Activated CD8-positive, alpha-beta memory T cell treated with anti-CD3 and anti-CD28 coated beads, Interleukin-2, amount 50 U/mL, for 1 hour (primary cell): ENCODE results near the gene HLTF.
"Not testable (repeated sequence)": the region's sequence is repeated elsewhere in the genome, so short reads cannot be mapped to it uniquely, and the experiment has no call there.

Experiments
- DNase-seq: peaks from one replicate; pipeline ENCODE4 v3.0.0-alpha.2; 2020; ENCODE audit errors: extremely low read depth

The HLTF gene, protein sequence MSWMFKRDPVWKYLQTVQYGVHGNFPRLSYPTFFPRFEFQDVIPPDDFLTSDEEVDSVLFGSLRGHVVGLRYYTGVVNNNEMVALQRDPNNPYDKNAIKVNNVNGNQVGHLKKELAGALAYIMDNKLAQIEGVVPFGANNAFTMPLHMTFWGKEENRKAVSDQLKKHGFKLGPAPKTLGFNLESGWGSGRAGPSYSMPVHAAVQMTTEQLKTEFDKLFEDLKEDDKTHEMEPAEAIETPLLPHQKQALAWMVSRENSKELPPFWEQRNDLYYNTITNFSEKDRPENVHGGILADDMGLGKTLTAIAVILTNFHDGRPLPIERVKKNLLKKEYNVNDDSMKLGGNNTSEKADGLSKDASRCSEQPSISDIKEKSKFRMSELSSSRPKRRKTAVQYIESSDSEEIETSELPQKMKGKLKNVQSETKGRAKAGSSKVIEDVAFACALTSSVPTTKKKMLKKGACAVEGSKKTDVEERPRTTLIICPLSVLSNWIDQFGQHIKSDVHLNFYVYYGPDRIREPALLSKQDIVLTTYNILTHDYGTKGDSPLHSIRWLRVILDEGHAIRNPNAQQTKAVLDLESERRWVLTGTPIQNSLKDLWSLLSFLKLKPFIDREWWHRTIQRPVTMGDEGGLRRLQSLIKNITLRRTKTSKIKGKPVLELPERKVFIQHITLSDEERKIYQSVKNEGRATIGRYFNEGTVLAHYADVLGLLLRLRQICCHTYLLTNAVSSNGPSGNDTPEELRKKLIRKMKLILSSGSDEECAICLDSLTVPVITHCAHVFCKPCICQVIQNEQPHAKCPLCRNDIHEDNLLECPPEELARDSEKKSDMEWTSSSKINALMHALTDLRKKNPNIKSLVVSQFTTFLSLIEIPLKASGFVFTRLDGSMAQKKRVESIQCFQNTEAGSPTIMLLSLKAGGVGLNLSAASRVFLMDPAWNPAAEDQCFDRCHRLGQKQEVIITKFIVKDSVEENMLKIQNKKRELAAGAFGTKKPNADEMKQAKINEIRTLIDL

DNA sequence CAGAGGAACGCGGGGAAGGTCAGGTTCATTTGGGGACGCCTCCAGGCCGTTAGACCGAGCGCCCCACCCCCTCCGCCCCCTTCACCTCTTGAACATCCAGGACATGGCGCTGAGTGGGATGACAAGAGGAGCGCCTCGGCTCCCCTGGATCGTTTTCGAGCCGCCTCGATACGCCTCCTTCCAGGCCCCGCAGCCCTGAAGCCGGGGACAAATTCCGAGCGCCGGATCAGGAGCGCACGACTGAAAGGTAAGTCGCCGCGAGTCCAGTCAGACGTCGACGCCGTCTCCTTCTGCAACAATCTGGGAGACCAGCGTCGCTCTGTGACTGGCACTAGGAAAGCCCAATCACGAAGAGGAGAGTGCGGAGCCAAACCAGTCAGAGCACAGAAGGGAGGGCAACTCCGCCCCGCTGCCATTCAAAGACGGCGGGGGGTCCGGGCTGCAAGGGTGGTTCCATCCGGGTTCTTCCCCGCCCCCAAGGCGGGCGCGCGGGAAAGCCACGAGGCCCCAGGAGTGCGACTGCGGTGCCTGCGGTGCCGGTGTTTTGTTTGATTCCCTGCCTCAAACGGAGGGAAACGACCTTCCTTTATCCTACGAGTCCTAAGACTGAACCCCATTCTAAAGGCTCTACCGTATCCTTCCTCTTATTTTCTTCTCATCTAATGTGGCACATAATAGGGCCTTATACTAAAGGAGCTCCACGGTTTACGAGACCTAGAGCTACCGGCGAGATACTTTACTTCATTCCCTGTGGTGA lies at the start of gene HLTF:
TSS of gene HLTF (minus strand) at position 302 of the 757 bp plus-strand sequence. CDS start at position 105, 197 bp downstream.
- peak; percentile 81 for DNase-seq

DNA sequence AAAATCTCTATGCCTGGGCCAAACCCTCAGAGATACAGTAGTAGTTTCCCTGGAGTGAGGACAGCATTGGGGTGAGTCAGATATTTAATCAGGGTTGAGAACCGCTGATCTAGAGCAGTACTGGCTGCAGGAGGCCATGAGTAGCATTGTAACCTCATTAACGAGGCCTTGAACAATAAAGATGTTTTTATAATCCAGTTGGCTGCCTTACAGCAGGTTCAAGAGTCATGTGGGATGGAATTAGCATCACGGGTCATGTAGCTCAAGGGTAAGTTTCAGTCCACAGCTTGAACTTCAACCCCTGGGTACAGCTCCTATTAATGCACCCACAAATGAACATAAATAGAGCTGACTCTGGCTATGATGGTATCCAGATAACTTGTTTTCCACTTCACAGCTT lies 48.2 kb upstream of the HLTF start:
- DNase-seq: no peak

DNA sequence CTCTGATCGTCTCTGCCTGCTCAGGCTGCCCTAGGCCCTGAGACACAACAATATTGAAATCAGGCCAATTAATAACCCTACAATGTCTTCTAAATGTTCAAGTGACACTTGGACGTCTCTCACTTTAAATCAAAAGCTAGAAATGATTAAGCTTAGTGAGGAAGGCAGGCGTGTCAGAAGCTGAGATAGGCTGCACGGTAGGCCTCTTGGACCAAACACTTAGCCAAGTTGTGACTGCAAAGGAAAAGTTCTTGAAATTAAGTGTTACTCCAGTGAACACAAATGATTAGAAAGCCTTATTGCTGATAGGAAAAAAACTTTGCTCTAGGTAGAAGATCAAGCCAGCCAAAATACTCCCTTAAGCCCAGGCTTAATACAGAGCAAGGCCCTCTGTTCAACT lies 45.3 kb upstream of the HLTF start:
- no peak for DNase-seq

DNA sequence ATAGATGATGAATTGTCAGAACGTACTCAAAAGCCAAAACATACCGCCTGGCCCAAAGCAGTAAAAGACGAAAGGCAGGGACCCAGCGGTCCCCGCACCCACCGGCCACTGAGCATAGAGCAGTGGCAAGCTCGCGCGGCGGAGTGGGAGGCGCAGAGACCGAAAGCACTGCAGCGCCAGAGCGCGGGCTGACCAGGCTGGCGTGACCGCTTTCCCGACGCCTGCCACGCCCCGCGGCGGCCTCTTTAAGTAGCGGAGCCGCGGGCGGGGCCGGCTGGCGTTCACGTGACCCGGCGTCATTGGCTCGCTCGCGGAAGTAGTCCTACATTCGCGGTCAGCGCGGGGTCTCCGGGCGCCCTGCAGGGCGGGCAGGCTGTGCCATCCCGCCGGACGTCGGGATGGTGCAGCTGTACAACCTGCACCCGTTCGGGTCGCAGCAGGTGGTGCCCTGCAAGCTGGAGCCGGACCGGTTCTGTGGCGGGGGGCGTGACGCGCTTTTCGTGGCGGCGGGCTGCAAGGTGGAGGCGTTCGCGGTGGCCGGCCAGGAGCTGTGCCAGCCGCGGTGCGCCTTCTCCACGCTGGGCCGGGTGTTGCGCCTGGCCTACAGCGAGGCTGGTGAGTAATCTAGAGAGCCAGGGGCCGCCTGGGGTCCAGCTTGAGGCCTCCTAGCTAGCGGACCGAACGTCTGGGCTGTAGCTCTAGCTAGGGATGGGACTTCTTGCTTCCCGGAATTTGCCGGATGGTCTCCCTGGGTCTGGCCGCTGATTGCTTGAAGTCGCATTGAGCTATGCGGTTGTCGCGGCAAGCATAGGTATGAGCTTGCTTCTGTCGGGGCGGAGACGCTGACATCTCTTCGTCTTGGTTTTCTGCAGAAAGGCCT lies 43.2 kb upstream of the HLTF start, which contains the start of gene HPS3:
TSS of gene HPS3 (plus strand) at position 313 of the 880 bp plus-strand sequence. CDS start at position 399, 86 bp downstream.
- peak; percentile 36 for DNase-seq

DNA sequence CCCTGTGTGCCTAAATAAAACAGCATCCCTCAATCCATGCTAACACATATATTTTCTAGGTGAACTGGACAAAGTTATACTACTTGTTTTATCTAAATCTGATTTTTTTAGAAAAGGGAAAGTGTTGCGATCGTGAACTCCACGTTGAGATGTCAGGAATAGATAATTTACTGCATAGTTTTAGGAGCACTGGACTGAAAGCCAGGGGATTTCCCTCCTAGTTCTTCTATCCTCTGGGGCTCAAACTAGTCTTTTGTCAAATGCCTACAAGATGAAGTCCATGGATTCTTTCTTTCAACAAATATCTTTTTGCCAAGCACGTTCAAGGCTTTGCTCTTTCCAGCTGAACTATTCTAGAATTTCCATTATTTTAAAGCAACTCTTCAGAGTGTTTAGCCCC lies 42.5 kb upstream of the HLTF start:
- no peak for DNase-seq

DNA sequence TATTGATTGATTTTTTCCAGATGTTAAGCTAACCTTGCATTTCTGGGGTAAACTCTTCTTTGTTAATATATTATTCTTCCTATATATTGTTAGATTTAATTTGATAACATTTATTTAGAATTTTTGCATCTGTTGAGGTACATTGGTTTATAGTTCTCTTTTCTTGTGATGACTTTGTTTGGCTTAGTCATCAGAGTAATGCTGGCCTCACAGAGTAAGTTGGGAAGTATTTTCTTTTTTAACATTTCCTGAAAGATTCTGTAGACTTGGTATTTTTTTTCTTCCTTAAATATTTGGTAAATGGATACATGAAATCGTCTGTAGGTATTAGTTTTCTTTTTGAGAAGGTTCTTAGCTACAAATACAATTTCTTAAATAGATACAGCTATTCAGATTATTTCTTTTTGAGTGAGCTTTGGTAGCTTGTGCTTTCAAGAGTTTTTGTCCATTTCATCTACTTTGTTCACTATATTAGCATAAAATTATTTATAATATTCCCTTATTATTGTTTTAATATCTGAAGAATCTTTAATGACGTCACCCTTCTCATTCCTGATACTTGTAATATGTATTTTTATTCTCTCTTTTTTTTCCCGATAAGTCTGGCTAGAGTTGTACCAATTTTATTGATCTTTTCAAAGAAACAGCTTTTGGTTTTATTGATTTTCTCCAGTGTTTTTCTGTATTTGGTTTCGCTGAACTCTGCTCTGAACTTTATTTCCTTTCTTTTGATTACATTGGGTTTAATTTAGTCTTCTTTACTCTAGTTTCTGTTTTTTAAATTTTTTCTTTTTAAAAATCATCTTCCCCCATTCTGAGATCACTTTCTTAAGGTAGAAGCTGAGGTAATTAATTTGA lies 36.6 kb upstream of the HLTF start:
- DNase-seq: no peak

DNA sequence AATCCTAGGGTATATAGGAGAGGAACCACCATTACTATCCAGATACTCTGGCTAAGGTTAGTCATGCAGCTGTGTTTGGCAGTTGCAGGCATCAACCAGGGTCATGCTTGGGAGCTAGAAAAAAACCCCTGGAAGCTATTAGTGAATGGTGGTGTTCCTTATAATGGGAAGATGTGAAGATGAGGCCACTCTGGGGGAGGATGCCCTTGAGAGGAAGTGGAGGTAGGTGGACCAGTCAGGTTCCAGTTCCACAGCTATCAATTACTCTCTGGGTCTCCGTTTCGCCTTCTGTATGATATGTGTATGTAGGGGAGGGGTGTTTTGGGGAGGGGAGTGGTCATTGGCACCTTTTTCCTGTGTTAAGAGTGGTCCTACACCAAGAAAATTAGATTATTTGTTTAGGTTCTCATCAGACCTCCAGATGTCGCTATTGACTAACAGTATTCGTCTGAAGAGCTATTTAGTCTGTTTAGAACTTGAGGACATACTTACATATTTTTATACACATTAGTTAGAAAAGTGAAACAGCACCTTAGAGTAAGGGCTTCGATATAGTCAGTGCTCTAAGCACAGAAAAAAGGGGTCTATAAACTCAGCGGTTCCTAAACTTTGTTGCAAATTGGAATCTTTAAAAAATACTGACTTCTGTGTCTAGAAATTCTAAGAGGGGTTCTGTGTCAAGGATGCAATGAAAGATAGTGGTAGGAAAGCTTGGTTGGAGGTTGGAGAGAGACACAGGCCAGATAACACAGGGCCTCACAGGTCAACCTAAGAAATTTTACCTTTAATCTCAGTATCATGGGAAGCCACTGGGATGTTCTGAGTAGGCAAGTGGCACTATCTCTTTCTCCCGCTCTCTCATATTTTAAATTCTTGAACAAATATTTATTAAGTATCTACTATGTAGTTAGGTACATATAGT lies 34.0 kb upstream of the HLTF start:
- DNase-seq: no peak

DNA sequence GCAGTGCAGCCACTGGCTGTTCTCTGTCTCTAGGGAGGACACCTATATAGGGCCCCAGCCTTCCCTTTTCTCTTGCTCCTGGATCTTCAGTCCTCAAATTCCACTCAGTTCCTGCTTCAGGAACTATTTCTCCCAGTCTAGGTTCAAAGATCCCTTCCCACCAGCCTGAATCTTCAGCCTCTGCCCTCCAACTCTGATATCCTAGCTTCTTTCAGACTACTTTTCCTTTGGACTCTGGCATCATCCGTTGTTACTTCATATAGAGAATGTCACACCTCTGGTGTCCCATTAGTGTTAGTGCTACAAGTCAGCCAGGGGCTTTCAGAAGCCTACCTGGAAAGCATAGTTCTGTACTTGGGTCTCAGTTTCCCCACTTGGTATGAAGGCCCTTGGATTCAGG lies 33.1 kb upstream of the HLTF start:
- no peak for DNase-seq

DNA sequence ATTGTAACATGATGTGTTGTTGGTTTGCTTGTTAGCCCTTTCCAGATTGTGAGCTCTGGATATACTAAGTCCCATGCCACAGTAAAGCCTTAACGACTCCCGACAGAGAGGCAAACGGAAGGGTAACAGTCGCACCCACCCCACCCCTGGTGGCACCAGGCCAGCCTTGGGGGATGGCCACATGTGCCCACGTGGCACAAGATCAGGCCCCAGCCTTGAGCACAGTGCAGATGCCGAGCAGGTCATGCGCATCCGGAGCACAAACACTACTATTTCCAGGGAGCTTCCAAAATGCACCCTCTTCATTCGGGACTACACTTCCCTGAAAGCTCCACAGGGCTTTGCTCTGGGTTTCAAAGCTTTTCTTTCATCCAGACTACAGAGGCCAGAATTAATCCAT lies 32.4 kb upstream of the HLTF start:
- no peak for DNase-seq

DNA sequence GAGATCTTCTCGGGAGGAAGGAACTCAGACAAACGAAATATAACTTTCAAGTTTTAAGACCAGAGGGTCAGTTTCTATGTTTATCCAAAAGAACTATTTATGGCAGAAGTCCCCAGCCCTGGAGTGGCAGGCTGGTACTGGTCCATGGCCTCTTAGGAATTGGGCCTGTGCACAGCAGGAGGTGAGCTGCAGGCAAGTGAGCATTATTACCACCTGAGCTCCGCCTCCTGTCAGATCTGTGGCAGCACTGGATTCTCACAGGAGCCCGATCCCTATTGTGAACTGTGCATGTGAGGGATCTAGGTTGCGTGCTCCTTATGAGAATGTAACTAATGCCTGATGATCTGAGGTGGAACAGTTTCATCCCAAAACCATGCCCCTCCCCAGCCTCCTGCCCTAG lies 28.8 kb upstream of the HLTF start:
- DNase-seq: no peak

DNA sequence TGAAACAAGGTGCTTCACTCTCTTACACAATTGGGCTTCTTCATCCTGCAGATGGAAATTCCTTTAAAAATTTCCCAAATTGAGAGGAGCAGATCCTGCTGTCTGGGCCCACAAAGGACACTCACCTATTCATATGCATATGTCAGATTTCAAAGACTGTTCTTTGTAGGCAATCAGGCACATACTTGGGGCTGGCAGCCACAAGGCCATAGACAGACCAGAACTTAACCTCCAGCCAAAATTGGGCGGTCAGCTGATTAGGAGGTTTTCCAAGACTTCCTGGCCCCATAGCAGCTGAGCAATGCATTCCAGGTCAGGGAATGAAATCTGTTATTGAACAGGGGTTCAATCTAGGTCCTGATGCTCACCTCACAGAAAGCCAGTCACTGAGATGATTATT lies 28.1 kb upstream of the HLTF start:
- no peak for DNase-seq

DNA sequence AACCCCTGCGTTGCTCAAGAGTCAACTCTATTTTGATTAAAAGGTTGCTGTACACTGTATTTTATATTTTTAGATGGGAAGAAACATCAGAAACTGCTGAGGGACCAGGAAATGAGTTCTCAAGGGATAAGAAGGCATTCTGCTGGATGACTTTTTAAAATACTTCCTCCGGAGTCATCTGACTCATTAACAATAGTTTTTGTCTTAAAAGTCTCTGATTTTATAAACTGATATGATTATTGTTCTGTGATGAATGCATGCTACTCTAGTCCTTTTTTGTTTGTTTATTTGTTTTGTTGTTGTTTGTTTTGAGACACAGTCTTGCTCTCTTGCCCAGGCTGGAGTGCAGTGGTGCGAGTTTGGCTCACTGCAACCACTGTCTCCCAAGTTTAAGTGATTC lies 18.2 kb upstream of the HLTF start:
- DNase-seq: no peak

DNA sequence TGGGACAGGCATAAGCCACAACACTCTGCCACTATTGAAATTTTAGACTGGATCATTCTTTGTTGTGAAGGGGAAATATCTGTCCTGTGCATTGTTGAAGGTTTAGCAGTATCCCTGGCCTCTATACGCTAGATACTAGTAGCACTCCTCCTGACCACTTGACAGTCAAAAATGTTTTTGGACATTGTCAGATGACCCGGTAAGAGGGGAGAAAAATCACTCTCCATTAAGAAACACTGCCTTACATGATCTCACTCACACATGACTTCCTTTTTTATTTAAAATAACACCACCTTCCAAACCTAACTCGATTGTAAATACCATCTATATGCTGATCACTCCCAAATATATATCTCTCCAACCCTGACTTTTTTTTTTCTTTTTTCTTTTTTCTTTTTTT lies 15.3 kb upstream of the HLTF start:
- DNase-seq: no peak

DNA sequence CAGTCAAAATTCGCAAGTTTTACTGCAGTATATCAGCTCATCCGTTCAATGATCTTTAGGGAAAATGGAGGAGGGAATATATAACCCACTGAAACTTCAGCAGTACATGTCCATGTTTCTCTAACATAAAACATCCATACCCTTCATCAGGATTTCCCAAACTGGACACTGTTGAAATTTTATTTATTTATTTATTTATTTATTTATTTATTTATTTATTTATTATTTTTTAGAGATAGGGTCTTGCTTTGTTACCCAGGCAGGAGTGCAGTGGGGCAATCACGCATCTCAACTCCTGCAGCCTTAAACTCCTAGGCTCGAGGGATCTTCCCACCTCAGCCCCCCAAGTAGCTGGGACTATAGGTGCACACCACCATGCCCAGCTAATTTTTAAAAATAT lies 14.8 kb upstream of the HLTF start:
- DNase-seq: no peak

DNA sequence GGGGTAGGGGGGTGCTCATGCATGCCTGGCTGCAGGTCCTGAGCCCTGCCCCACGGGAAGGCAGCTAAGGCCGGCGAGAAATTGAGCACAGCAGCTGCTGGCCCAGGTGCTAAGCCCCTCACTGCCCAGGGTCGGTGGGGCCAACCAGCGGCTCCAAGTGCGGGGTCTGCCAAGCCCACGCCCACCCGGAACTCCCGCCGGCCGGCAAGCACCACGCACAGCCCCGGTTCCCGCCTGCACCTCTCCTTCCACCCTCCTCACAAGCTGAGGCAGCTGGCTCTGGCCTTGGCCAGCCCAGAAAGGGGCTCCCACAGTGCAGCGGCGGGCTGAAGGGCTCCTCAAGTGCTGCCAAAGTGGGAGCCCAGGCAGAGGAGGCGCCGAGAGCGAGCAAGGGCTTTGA lies 11.7 kb upstream of the HLTF start:
- not testable (repeated sequence) for DNase-seq

DNA sequence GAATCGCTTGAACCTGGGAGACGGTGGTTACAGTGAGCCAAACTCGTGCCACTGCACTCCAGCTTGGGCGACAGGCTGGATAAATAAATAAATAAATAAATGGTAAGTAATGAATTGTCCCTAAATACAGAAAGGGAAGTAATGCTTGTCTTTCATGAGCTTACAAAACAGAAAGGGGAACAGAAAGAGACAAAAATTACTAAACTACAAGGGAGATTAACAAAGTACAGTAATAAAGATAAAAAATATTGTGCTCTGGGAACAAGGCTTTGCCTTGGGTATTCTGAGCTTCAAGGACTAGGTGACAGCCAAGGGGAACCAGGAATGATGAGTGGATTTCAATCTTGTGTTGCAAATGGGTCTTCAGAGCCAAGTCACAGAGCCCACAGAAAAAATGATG lies 9.2 kb upstream of the HLTF start:
- DNase-seq: no peak

DNA sequence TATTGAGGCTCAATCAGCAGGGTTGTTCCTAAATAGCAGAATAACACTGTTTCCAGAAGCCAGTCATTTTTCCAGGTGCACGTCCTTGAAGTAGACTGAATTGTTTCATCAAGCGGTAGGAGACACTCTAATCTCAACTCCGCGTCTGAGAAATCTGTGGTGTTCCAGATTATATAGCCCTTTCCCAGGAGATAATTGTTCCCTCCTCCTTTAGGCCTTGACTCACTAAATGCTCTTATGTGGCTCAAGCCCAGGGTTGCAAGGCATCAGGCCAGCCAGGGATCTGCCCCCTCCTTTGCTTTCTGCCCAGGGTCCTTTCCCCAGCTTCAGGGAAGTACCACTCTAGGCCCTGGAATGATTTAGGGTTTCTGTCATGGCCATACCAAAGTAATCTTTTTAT lies 5.7 kb upstream of the HLTF start:
- no peak for DNase-seq

DNA sequence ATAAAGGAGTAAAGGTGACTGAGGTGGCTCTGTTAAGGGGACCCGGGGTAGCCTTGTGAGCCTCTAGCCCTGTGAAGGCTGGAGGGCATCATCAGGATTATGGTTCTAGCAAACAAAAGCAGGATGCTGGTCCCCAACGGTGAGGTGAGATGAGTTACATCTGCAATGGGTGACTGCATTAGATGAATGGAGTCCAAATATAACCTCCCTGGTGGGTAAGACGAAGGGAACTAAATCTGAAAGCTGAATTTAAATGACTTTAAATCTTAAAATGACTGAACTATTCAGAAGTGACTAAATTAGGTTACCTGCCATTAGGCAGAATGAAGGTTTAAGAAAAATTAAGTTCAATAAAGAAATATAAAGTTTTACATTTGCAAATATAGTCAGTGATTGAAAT lies 4.6 kb upstream of the HLTF start:
- DNase-seq: no peak

DNA sequence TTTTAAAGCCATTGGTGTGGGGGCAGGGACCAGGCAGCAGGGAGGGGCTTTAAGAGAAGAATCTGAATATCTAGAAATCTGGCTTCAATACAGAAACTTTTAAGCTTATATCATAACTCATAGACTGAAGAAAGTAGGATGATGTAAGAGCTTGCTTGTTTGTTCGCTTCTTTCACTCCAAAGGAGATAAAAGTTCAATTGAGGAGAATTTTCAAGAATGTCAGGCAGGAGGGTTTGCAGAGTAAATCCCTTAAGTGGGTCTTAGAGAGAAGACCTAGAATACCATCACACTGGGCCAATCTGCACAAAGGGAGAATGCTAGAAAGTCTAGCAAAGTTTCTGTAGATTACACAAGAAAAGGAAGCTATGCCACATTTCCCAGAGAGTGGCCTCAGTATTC lies 4.1 kb upstream of the HLTF start:
- no peak for DNase-seq
